ENCODE measurements around the gene CYP4V2.
"Not testable (repeated sequence)": the region's sequence is repeated elsewhere in the genome, so short reads cannot be mapped to it uniquely, and the experiment has no call there.

The CYP4V2 gene

GRCh38 chr4:186241616-186242015, 50.2 kb downstream of the CYP4V2 start:
- Histone ChIP-seq H3K9me3 (no peaks in the 10 kb centered on the region), H3K27ac (no peak overlapping the region), H3K27me3 (no peaks in the 10 kb centered on the region), H3K4me1 (no peaks in the 10 kb centered on the region), H3K36me3 (no peaks in the 10 kb centered on the region), H3K4me3 (no peak overlapping the region)
- TF ChIP-seq, protein P1, sequence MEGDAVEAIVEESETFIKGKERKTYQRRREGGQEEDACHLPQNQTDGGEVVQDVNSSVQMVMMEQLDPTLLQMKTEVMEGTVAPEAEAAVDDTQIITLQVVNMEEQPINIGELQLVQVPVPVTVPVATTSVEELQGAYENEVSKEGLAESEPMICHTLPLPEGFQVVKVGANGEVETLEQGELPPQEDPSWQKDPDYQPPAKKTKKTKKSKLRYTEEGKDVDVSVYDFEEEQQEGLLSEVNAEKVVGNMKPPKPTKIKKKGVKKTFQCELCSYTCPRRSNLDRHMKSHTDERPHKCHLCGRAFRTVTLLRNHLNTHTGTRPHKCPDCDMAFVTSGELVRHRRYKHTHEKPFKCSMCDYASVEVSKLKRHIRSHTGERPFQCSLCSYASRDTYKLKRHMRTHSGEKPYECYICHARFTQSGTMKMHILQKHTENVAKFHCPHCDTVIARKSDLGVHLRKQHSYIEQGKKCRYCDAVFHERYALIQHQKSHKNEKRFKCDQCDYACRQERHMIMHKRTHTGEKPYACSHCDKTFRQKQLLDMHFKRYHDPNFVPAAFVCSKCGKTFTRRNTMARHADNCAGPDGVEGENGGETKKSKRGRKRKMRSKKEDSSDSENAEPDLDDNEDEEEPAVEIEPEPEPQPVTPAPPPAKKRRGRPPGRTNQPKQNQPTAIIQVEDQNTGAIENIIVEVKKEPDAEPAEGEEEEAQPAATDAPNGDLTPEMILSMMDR (IDR thresholded peaks at IDR 0.05) = no peak
- no peak for DNase-seq
- intact Hi-C loops (cut with DNase I; ENCODE audit: low total_unique reads) = loop anchor here (10.0 kb wide), 1 partner anchor 1657 kb away; no protein-coding TSS in a partner anchor

- not testable (repeated sequence) for H3K9me3 ChIP-seq, H3K36me3 ChIP-seq, H3K27ac ChIP-seq, H3K27me3 ChIP-seq, H3K4me1 ChIP-seq, DNase-seq, H3K4me3 ChIP-seq
- intact Hi-C loops (cut with DNase I; ENCODE audit: low total_unique reads) = loop anchor here (10.0 kb wide), 1 partner anchor 1657 kb away; no protein-coding TSS in a partner anchor
These were observed 50.7 kb downstream of the CYP4V2 start for GRCh38 chr4:186242031-186242430.

- Histone ChIP-seq H3K4me3 (no peak overlapping the region), H3K27me3 (no peaks in the 10 kb centered on the region), H3K27ac (no peak overlapping the region), H3K4me1 (no peaks in the 10 kb centered on the region), H3K9me3 (no peaks in the 10 kb centered on the region), H3K36me3 (no peaks in the 10 kb centered on the region)
- intact Hi-C loops (cut with DNase I; ENCODE audit: low total_unique reads) = loop anchor here (10.0 kb wide), 1 partner anchor 1659 kb away; no protein-coding TSS in a partner anchor
- no peak for DNase-seq
- TF ChIP-seq, protein P1 (IDR thresholded peaks at IDR 0.05) = no peak
These were observed 52.0 kb downstream of the CYP4V2 start for GRCh38 chr4:186243331-186243730.

DNA sequence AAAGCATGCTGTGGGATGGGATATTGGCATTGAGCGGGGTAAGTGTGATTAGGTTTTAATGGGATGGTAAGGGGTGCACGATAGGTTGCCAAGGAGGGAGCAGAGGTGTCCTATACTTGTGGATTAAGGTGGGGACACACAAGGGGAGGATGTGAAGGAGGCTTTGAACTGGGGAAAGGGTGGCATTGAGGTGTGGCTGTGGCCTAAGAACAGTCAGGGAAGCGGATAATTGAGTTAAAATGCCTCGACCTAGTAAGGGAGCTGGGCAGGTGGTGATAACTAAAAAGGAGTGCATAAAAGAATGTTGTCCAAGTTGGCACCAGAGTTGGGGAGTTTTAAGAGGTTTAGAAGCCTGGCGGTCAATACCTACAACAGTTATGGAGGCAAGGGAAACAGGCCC, 53.5 kb downstream of the CYP4V2 start:
- Histone ChIP-seq H3K27ac (no peak overlapping the region), H3K4me3 (no peak overlapping the region), H3K9me3 (no peaks in the 10 kb centered on the region), H3K4me1 (no peaks in the 10 kb centered on the region), H3K27me3 (no peaks in the 10 kb centered on the region), H3K36me3 (no peaks in the 10 kb centered on the region)
- intact Hi-C loops (cut with DNase I; ENCODE audit: low total_unique reads) = loop anchor here (10.0 kb wide), 1 partner anchor 1660 kb away; no protein-coding TSS in a partner anchor
- TF ChIP-seq, protein P1 (IDR thresholded peaks at IDR 0.05) = no peak
- DNase-seq = no peak

DNA sequence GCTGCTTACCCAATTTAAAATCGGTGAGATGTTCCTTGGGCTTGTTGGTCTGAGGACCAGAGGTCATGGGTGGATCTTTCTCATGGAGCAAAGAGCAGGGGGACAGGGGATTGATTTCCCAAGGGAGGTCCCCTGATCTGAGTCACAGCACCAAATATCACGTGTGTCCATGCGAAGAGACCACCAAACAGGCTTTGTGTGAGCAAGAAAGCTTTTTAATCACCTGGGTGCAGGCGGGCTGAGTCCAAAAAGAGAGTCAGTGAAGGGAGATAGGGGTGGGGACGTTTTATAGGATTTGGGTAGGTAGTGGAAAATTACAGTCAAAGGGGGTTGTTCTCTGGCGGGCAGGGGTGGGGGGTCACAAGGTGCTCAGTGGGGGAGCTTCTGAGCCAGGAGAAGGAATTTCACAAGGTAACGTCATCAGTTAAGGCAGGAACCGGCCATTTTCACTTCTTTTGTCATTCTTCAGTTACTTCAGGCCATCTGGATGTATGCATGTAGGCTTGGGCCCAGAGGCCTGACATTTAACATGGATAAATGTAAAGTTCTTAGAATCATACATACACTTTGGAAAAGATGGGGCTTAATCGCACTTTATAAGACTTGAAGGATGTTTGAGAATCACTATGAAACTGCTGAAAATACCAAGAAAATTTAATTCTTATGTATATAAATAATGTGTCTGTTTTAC, 55.8 kb downstream of the CYP4V2 start:
- not testable (repeated sequence) for H3K4me3 ChIP-seq, H3K27ac ChIP-seq, H3K4me1 ChIP-seq, H3K9me3 ChIP-seq, DNase-seq, H3K27me3 ChIP-seq
- peaks cover 0 to 14% (median 0%) of the 10 kb centered on the region in 3 donors for H3K36me3 ChIP-seq
- intact Hi-C loops (cut with DNase I; ENCODE audit: low total_unique reads) = loop anchor here (10.0 kb wide), 1 partner anchor 1662 kb away; no protein-coding TSS in a partner anchor

- H3K27ac ChIP-seq = no peak overlapping the region
- no peak for DNase-seq
- no peaks in the 10 kb centered on the region for H3K27me3 ChIP-seq
- intact Hi-C loops (cut with DNase I; ENCODE audit: low total_unique reads) = loop anchor here (10.0 kb wide), 1 partner anchor 1664 kb away; no protein-coding TSS in a partner anchor
- TF ChIP-seq, protein P1 (IDR thresholded peaks at IDR 0.05) = no peak
- H3K4me1 ChIP-seq = no peaks in the 10 kb centered on the region
- no peaks in the 10 kb centered on the region for H3K9me3 ChIP-seq
- H3K36me3 ChIP-seq = peaks cover 0 to 16% (median 0%) of the 10 kb centered on the region in 3 donors
- H3K4me3 ChIP-seq = no peak overlapping the region
These were observed 57.3 kb downstream of the CYP4V2 start for GRCh38 chr4:186248643-186249042.
